Measurements from ENCODE around the gene IQGAP2. TPM values are rescaled to one million over a fixed set of nuclear protein-coding genes. Genes with fewer than 3 reads are reported as not detected.
A peak's percentile ranks its signal among the peaks of the same experiment; 100 is the strongest.
"Not testable (repeated sequence)": the region's sequence is repeated elsewhere in the genome, so short reads cannot be mapped to it uniquely, and the experiment has no call there.

The IQGAP2 gene
- total RNA-seq, 1 experiment from 2014 or later = 3.6 TPM

GRCh38 chr5:76532973-76533372 lies 129.9 kb downstream of the IQGAP2 start:
- DNase-seq (ENCODE audit: low spot score) = no peak

GRCh38 chr5:76535577-76535976 lies 132.5 kb downstream of the IQGAP2 start:
- no peak for DNase-seq (ENCODE audit: low spot score)

GRCh38 chr5:76537073-76537543 lies 134.0 kb downstream of the IQGAP2 start:
- no peak for DNase-seq (ENCODE audit: low spot score)

- no peak for DNase-seq (ENCODE audit: low spot score)
Observed at GRCh38 chr5:76542241-76542640, 139.2 kb downstream of the IQGAP2 start.

- DNase-seq (ENCODE audit: low spot score) = no peak
Observed at GRCh38 chr5:76542887-76543690, 140.0 kb downstream of the IQGAP2 start.

GRCh38 chr5:76544268-76544926 lies 141.3 kb downstream of the IQGAP2 start:
- peak; percentile 31 for DNase-seq (ENCODE audit: low spot score)

GRCh38 chr5:76545184-76545583 lies 142.1 kb downstream of the IQGAP2 start:
- no peak for DNase-seq (ENCODE audit: low spot score)

- DNase-seq (ENCODE audit: low spot score) = no peak
Observed at GRCh38 chr5:76546497-76547102, 143.5 kb downstream of the IQGAP2 start.

- DNase-seq (ENCODE audit: low spot score) = no peak
Observed at GRCh38 chr5:76547242-76547890, 144.3 kb downstream of the IQGAP2 start.

- no peak for DNase-seq (ENCODE audit: low spot score)
Observed at GRCh38 chr5:76547891-76548524, 144.9 kb downstream of the IQGAP2 start.

- no peak for DNase-seq (ENCODE audit: low spot score)
Observed at GRCh38 chr5:76548525-76549229, 145.6 kb downstream of the IQGAP2 start.

- DNase-seq (ENCODE audit: low spot score) = not testable (repeated sequence)
Observed at GRCh38 chr5:76550881-76551280, 147.8 kb downstream of the IQGAP2 start.

- no peak for DNase-seq (ENCODE audit: low spot score)
Observed at GRCh38 chr5:76552546-76552945, 149.5 kb downstream of the IQGAP2 start.

GRCh38 chr5:76553251-76553650 lies 150.2 kb downstream of the IQGAP2 start:
- DNase-seq (ENCODE audit: low spot score) = no peak

- DNase-seq (ENCODE audit: low spot score) = no peak
Observed at GRCh38 chr5:76555114-76555513, 152.0 kb downstream of the IQGAP2 start.

- no peak for DNase-seq (ENCODE audit: low spot score)
Observed at GRCh38 chr5:76555717-76556116, 152.6 kb downstream of the IQGAP2 start.

- no peak for DNase-seq (ENCODE audit: low spot score)
Observed at GRCh38 chr5:76556511-76557221, 153.6 kb downstream of the IQGAP2 start.

- DNase-seq (ENCODE audit: low spot score) = no peak
Observed at GRCh38 chr5:76560952-76561891, 158.1 kb downstream of the IQGAP2 start.

- no peak for DNase-seq (ENCODE audit: low spot score)
Observed at GRCh38 chr5:76561959-76562358, 158.9 kb downstream of the IQGAP2 start.
